Measurements from ENCODE around the gene NRROS. TPM values are rescaled to one million over a fixed set of nuclear protein-coding genes. Genes with fewer than 3 reads are reported as not detected.

The NRROS gene
- total RNA-seq, 2 donors from 2014 or later: 2.1 to 3.2 TPM

DNA sequence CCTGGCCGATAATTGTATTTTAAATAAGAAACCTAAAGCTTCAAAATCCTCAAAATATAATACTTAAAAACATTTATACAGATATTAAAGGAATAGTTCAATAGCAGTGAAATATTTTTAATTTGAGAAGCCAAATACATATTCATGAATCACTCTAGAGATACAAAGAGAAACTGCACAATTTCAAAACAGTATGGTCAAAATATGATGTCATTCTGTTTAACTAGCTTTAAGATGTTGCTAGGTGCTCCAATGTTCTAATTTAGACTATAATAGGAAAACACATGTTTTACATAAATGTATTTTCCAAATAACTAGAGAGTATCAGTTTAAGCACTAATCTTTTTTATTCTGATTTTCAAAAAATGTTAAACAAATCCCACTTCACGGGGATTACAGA, 10.3 kb upstream of the NRROS start:
- H3K9me3 ChIP-seq (ENCODE audit: control insufficient read depth, low read length): no peaks in the 10 kb centered on the region
- no peaks in the 10 kb centered on the region for H3K4me1 ChIP-seq (ENCODE audit: control insufficient read depth, insufficient read depth, low read length)
- Mint-ChIP-seq H3K4me3 (no peak overlapping the region), H3K27ac (no peak overlapping the region), H3K36me3 (ENCODE audit: low read depth) (no peaks in the 10 kb centered on the region), H3K27me3 (ENCODE audit: insufficient read depth) (peaks cover 5% of the 10 kb centered on the region), H3K4me1 (peaks cover 15% of the 10 kb centered on the region), H3K9me3 (no peaks in the 10 kb centered on the region)
- H3K36me3 ChIP-seq (ENCODE audit: control insufficient read depth, insufficient read depth, low read length): no peaks in the 10 kb centered on the region
- H3K27me3 ChIP-seq (ENCODE audit: control insufficient read depth, insufficient read depth, low read length, poor library complexity, severe bottlenecking): no peaks in the 10 kb centered on the region
- no peak overlapping the region for H3K4me3 ChIP-seq (ENCODE audit: low read length)
- no peak for TF ChIP-seq CTCF (conservative IDR thresholded peaks at IDR 0.05)
- DNase-seq: no peak
- no peak overlapping the region for H3K27ac ChIP-seq (ENCODE audit: low read depth, low read length)
- WGBS, 2 experiments (ENCODE audit: insufficient coverage in 1 of 2, insufficient read length in 1 of 2): 92 to 100% methylated on average over 1 of the region's 2 CpGs
- H3K9ac ChIP-seq (ENCODE audit: extremely low read depth, low read length, poor library complexity, severe bottlenecking): no peak overlapping the region

DNA sequence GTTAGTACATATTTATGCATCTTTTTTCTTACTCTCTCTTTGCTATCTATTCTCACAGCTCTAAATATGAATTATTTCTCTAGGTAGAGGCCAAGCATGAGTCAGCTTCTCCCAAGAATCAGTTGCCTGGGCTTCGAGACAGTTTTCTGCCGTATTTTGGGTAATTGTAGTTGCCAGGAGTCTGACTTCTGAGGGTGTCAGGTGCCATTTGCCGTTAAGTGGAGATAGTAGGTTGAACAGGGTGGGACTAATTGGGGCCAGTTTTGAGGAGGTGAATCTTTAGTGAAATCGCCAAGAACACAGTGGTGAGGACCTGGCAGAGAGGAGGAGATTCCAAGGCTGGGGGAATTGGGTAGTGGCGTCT, 7.8 kb upstream of the NRROS start:
- TF ChIP-seq CTCF (conservative IDR thresholded peaks at IDR 0.05): no peak
- 61 to 67% methylated on average over 1 to 5 of the region's 5 CpGs for WGBS, 2 experiments (ENCODE audit: insufficient coverage in 1 of 2, insufficient read length in 1 of 2)

DNA sequence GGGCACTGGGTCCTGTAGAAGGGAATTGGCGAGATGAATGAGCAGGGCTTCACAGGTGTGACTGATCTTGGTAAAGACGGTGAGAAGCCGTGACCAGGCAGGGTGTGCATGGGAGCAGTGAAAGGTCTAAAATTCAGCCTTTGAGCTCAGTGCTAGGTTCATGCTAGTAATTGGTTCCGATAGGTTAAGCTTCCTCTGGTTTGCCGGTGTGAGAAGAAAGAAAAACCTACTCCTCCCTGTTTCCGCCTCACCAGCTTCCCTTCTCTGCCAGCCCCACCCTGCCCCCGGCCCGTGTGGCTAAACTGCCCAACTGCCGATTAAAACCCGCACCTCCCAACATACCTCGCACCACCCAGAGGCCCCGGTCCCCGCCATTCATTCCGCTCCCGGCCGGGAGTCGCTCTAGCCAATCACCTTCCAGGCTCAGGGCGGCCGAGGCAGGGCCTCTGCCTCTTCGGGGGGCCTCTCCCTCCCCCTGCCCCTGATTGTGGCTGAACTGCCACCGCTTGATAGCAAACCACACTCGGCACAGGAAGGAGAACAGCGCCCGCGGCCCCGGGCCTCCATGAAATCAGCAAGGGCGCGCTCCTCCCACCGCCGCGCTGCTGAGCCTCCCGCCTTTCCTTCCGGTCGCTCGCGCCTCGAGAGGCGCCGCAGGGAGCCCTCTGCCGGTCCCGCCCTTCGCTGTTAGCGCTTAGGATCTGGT, 7.3 kb upstream of the NRROS start:
- no peaks in the 10 kb centered on the region for H3K27me3 ChIP-seq (ENCODE audit: control insufficient read depth, insufficient read depth, low read length, poor library complexity, severe bottlenecking)
- peak overlapping the region; percentile 84 for H3K4me3 ChIP-seq (ENCODE audit: low read length)
- Mint-ChIP-seq H3K27ac (peak overlapping the region; percentile 97), H3K4me3 (peak overlapping the region; percentile 80), H3K36me3 (ENCODE audit: low read depth) (no peaks in the 10 kb centered on the region), H3K9me3 (no peaks in the 10 kb centered on the region), H3K27me3 (ENCODE audit: insufficient read depth) (peaks cover 5% of the 10 kb centered on the region), H3K4me1 (peaks cover 16% of the 10 kb centered on the region)
- DNase-seq: peak; percentile 97
- H3K36me3 ChIP-seq (ENCODE audit: control insufficient read depth, insufficient read depth, low read length): no peaks in the 10 kb centered on the region
- peak overlapping the region; percentile 93 for H3K27ac ChIP-seq (ENCODE audit: low read depth, low read length)
- no peaks in the 10 kb centered on the region for H3K4me1 ChIP-seq (ENCODE audit: control insufficient read depth, insufficient read depth, low read length)
- TF ChIP-seq CTCF (conservative IDR thresholded peaks at IDR 0.05): peak; percentile 19
- peak overlapping the region; percentile 77 for H3K9ac ChIP-seq (ENCODE audit: extremely low read depth, low read length, poor library complexity, severe bottlenecking)
- H3K9me3 ChIP-seq (ENCODE audit: control insufficient read depth, low read length): no peaks in the 10 kb centered on the region
- 0 to 2% methylated on average over 7 to 43 of the region's 43 CpGs for WGBS, 2 experiments (ENCODE audit: insufficient coverage in 1 of 2, insufficient read length in 1 of 2)

More for the DNA sequence above, 7.8 kb upstream of the NRROS start:
- Histone ChIP-seq H3K27me3 (ENCODE audit: control insufficient read depth, insufficient read depth, low read length, poor library complexity, severe bottlenecking) (no peaks in the 10 kb centered on the region), H3K9me3 (ENCODE audit: control insufficient read depth, low read length) (no peaks in the 10 kb centered on the region), H3K27ac (ENCODE audit: low read depth, low read length) (peak overlapping the region; percentile 93), H3K9ac (ENCODE audit: extremely low read depth, low read length, poor library complexity, severe bottlenecking) (peak overlapping the region; percentile 77), H3K4me3 (ENCODE audit: low read length) (peak overlapping the region; percentile 84), H3K4me1 (ENCODE audit: control insufficient read depth, insufficient read depth, low read length) (no peaks in the 10 kb centered on the region), H3K36me3 (ENCODE audit: control insufficient read depth, insufficient read depth, low read length) (no peaks in the 10 kb centered on the region)
- Mint-ChIP-seq H3K27me3 (ENCODE audit: insufficient read depth) (peaks cover 5% of the 10 kb centered on the region), H3K4me3 (peak overlapping the region; percentile 80), H3K9me3 (no peaks in the 10 kb centered on the region), H3K4me1 (peaks cover 16% of the 10 kb centered on the region), H3K27ac (peak overlapping the region; percentile 97), H3K36me3 (ENCODE audit: low read depth) (no peaks in the 10 kb centered on the region)
- no peak for DNase-seq
